HG02973 (cell line): Measurements from ENCODE around the gene JTB.
"Not testable (repeated sequence)": the region's sequence is repeated elsewhere in the genome, so short reads cannot be mapped to it uniquely, and the experiment has no call there.

Experiments used
- ATAC-seq: cut with Tn5 transposase; IDR thresholded peaks from one replicate; pipeline ENCODE4 v1.9.1; 2021; ENCODE audit warnings: moderate library complexity; ENCODE audit not compliant: unreplicated experiment

The JTB gene

GRCh38 chr1:153977250-153978240 lies at the start of gene JTB:
TSS of gene JTB (minus strand) at chr1:153977674. CDS start at chr1:153977252, 422 bp downstream.
- ATAC-seq, result peak; percentile 62

GRCh38 chr1:154019940-154020339 lies 42.5 kb upstream of the JTB start:
- ATAC-seq, result no peak

GRCh38 chr1:154019269-154019668 lies 41.8 kb upstream of the JTB start:
- ATAC-seq, result no peak

GRCh38 chr1:154014154-154014907 lies 36.9 kb upstream of the JTB start:
- ATAC-seq, result no peak

GRCh38 chr1:154012543-154012942 lies 35.1 kb upstream of the JTB start:
- not testable (repeated sequence) for ATAC-seq

GRCh38 chr1:154012129-154012528 lies 34.7 kb upstream of the JTB start:
- ATAC-seq, result no peak

GRCh38 chr1:154006136-154006535 lies 28.7 kb upstream of the JTB start:
- no peak for ATAC-seq

GRCh38 chr1:154000420-154000819 lies 22.9 kb upstream of the JTB start:
- ATAC-seq, result no peak

GRCh38 chr1:153996882-153997281 lies 19.4 kb upstream of the JTB start:
- ATAC-seq, result not testable (repeated sequence)

- ATAC-seq, result no peak
These were observed 18.2 kb upstream of the JTB start for GRCh38 chr1:153995640-153996039.

GRCh38 chr1:153995202-153995601 lies 17.7 kb upstream of the JTB start:
- no peak for ATAC-seq

GRCh38 chr1:153991806-153992205 lies 14.3 kb upstream of the JTB start:
- no peak for ATAC-seq

GRCh38 chr1:153991151-153991630 lies 13.7 kb upstream of the JTB start:
- no peak for ATAC-seq

- peak; percentile 62 for ATAC-seq
These were observed 13.1 kb upstream of the JTB start, which contains the start of gene RPS27 for GRCh38 chr1:153990468-153991150. TSS of gene RPS27 (plus strand) at chr1:153990762. CDS start at chr1:153990797, 35 bp downstream.

GRCh38 chr1:153987621-153988020 lies 10.1 kb upstream of the JTB start:
- no peak for ATAC-seq

- no peak for ATAC-seq
These were observed 8.7 kb upstream of the JTB start, which contains the start of gene RAB13 for GRCh38 chr1:153985941-153986761. TSS of gene RAB13 (minus strand) at chr1:153986339. CDS start at chr1:153986236, 103 bp downstream.

- ATAC-seq, result no peak
These were observed 8.0 kb upstream of the JTB start for GRCh38 chr1:153985341-153985912.

- ATAC-seq, result no peak
These were observed 6.8 kb upstream of the JTB start for GRCh38 chr1:153984123-153984894.

- ATAC-seq, result not testable (repeated sequence)
These were observed 4.3 kb upstream of the JTB start for GRCh38 chr1:153981735-153982134.
